H9 (cell line): Measurements from ENCODE around the gene GLS. TPM values are rescaled to one million over a fixed set of nuclear protein-coding genes. Genes with fewer than 3 reads are reported as not detected.

Experiments
- DNase-seq: peaks from one replicate; pipeline ENCODE4 v3.0.0-alpha.2; 2017
- H2AFZ ChIP-seq: one replicate; pipeline ENCODE4 v1.6.1; 2013; ENCODE audit warnings: mild to moderate bottlenecking, low read length, control low read depth, moderate library complexity
- H2AK5ac ChIP-seq: 2 replicates; pipeline ENCODE4 v1.6.1; 2013; ENCODE audit warnings: low read length, control low read depth, mixed read lengths; ENCODE audit not compliant: insufficient read length
- H2BK120ac ChIP-seq: one replicate; pipeline ENCODE4 v1.6.1; 2013; ENCODE audit warnings: low read depth, mild to moderate bottlenecking, low read length, control low read depth, inconsistent platforms; ENCODE audit not compliant: poor library complexity, severe bottlenecking
- H2BK12ac ChIP-seq: 2 replicates; pipeline ENCODE4 v1.6.1; 2013; ENCODE audit warnings: low read length, control low read depth, mixed read lengths, low read depth; ENCODE audit not compliant: insufficient read length
- H2BK15ac ChIP-seq: 2 replicates; pipeline ENCODE4 v1.6.1; 2013; ENCODE audit warnings: low read depth, low read length, control low read depth
- H2BK20ac ChIP-seq: one replicate; pipeline ENCODE4 v1.6.1; 2013; ENCODE audit warnings: low read depth, mild to moderate bottlenecking, low read length, control low read depth, inconsistent platforms; ENCODE audit not compliant: poor library complexity, severe bottlenecking
- H2BK5ac ChIP-seq: 2 replicates; pipeline ENCODE4 v1.6.1; 2013; ENCODE audit warnings: low read length, control low read depth, mixed read lengths; ENCODE audit not compliant: insufficient read length
- H3K14ac ChIP-seq: 2 replicates; pipeline ENCODE4 v1.6.1; 2013; ENCODE audit warnings: low read length, control low read depth; ENCODE audit not compliant: insufficient read depth
- H3K18ac ChIP-seq: 2 replicates; pipeline ENCODE4 v1.6.1; 2013; ENCODE audit warnings: low read depth, mild to moderate bottlenecking, mixed read lengths, low read length, control low read depth; ENCODE audit not compliant: insufficient read length
- H3K23ac ChIP-seq: 2 replicates; pipeline ENCODE4 v1.6.1; 2013; ENCODE audit warnings: low read length, control low read depth, mixed read lengths, low read depth; ENCODE audit not compliant: insufficient read length
- H3K23me2 ChIP-seq: 2 replicates; pipeline ENCODE4 v1.6.1; 2013; ENCODE audit warnings: low read depth, mild to moderate bottlenecking, mixed read lengths, low read length, control low read depth; ENCODE audit not compliant: insufficient read length, poor library complexity, severe bottlenecking
- H3K27ac ChIP-seq: 2 replicates; pipeline ENCODE4 v1.5.1; 2013; ENCODE audit warnings: low read length, control low read depth, mixed read lengths, low read depth; ENCODE audit not compliant: insufficient read length
- H3K27me3 ChIP-seq: 2 replicates; pipeline ENCODE4 v1.6.1; 2013; ENCODE audit warnings: low read length, control low read depth, inconsistent platforms; ENCODE audit not compliant: insufficient read depth
- H3K4ac ChIP-seq: 2 replicates; pipeline ENCODE4 v1.6.1; 2013; ENCODE audit warnings: low read depth, mild to moderate bottlenecking, control low read depth, inconsistent platforms, low read length, moderate library complexity
- H3K4me1 ChIP-seq: 2 replicates; pipeline ENCODE4 v1.6.1; 2013; ENCODE audit warnings: low read length, control low read depth, inconsistent platforms; ENCODE audit not compliant: insufficient read depth
- H3K4me2 ChIP-seq: 2 replicates; pipeline ENCODE4 v1.6.1; 2013; ENCODE audit warnings: low read length, control low read depth, mixed read lengths; ENCODE audit not compliant: insufficient read length, insufficient read depth
- H3K56ac ChIP-seq: 2 replicates; pipeline ENCODE4 v1.6.1; 2013; ENCODE audit warnings: low read depth, mild to moderate bottlenecking, mixed read lengths, low read length, control low read depth; ENCODE audit not compliant: insufficient read length
- H3K79me1 ChIP-seq: 2 replicates; pipeline ENCODE4 v1.6.1; 2013; ENCODE audit warnings: low read depth, mild to moderate bottlenecking, moderate library complexity, low read length, control low read depth, inconsistent platforms; ENCODE audit not compliant: insufficient read depth, poor library complexity, severe bottlenecking
- H3K79me2 ChIP-seq: 2 replicates; pipeline ENCODE4 v1.6.1; 2013; ENCODE audit warnings: low read length, control low read depth, inconsistent platforms; ENCODE audit not compliant: insufficient read depth
- H3K9ac ChIP-seq: 2 replicates; pipeline ENCODE4 v1.6.1; 2013; ENCODE audit warnings: low read length, control low read depth, mixed read lengths; ENCODE audit not compliant: insufficient read length; ENCODE audit errors: extremely low read depth
- H3K9me3 ChIP-seq: one replicate; pipeline ENCODE4 v1.6.1; 2013; ENCODE audit warnings: low read depth, low read length, inconsistent platforms; ENCODE audit not compliant: control insufficient read depth
- H3T11ph ChIP-seq: one replicate; pipeline ENCODE4 v1.6.1; 2013; ENCODE audit warnings: mild to moderate bottlenecking, low read length, control low read depth, inconsistent platforms
- H4K20me1 ChIP-seq: one replicate; pipeline ENCODE4 v1.6.1; 2013; ENCODE audit not compliant: control insufficient read depth, insufficient read length, insufficient read depth
- H4K5ac ChIP-seq: 2 replicates; pipeline ENCODE4 v1.6.1; 2013; ENCODE audit warnings: low read depth, mild to moderate bottlenecking, mixed read lengths, low read length, control low read depth; ENCODE audit not compliant: insufficient read length
- H4K8ac ChIP-seq: replicated peaks from 2 replicates; pipeline ENCODE4 v1.6.1; 2013; ENCODE audit warnings: low read length, control low read depth, mixed read lengths, low read depth; ENCODE audit not compliant: insufficient read length
- H4K91ac ChIP-seq: 2 replicates; pipeline ENCODE4 v1.6.1; 2013; ENCODE audit warnings: low read depth, mild to moderate bottlenecking, moderate library complexity, mixed read lengths, low read length, control low read depth; ENCODE audit not compliant: insufficient read length
- H3K27ac Mint-ChIP-seq, 3 experiments: 2 replicates in 2 of 3; 3 replicates in 1 of 3; pipeline ENCODE4 v1.8.0; 2020 to 2021; ENCODE audit warnings: mixed read lengths in 3 of 3, mild to moderate bottlenecking in 1 of 3, moderate library complexity in 1 of 3
- H3K27me3 Mint-ChIP-seq: 2 replicates; pipeline ENCODE4 v1.8.0; 2021; ENCODE audit warnings: low read depth, mild to moderate bottlenecking, moderate library complexity, mixed read lengths
- H3K36me3 Mint-ChIP-seq, 3 experiments: 2 replicates in 2 of 3; 3 replicates in 1 of 3; pipeline ENCODE4 v1.8.0; 2020 to 2021; ENCODE audit warnings: low read depth in 3 of 3, mixed read lengths in 3 of 3; ENCODE audit not compliant: insufficient read depth in 1 of 3
- H3K4me1 Mint-ChIP-seq, 2 experiments: 2 replicates each; pipeline ENCODE4 v1.8.0; 2020; ENCODE audit warnings: mixed read lengths in 2 of 2
- H3K4me3 Mint-ChIP-seq, 2 experiments: 2 replicates in 1 of 2; 3 replicates in 1 of 2; pipeline ENCODE4 v1.8.0; 2020 to 2021; ENCODE audit warnings: mild to moderate bottlenecking in 2 of 2, mixed read lengths in 2 of 2, moderate library complexity in 1 of 2
- H3K9me3 Mint-ChIP-seq, 2 experiments: 2 replicates in 1 of 2; 3 replicates in 1 of 2; pipeline ENCODE4 v1.8.0; 2020; ENCODE audit warnings: mild to moderate bottlenecking in 2 of 2, mixed read lengths in 2 of 2, moderate library complexity in 1 of 2
- WGBS: extraction: QIAGEN DNeasy Blood & Tissue Kit; methylation state at CpG from one replicate; pipeline ENCODE4 v1.1.7; 2013; ENCODE audit warnings: missing lambda C conversion rate, low lambda C conversion rate, mixed read lengths; ENCODE audit not compliant: insufficient read length; ENCODE audit errors: extremely low coverage; 5-methylcytosine and 5-hydroxymethylcytosine counted together
- total RNA-seq: library from RNA; stranded (reverse); gene quantifications from 2 replicates; pipeline ENCODE4 v1.2.1, GENCODE V29; 2021
- TF ChIP-seq, protein P1 (sequence below): fragments of 200-600 bp; sonication (generic); conservative IDR thresholded peaks from 3 replicates; pipeline ENCODE4 v1.8.0; 2021; ENCODE audit warnings: antibody characterized with exemption, mild to moderate bottlenecking

GLS gene
- total RNA-seq, 1 experiment from 2014 or later = 69.3 TPM

DNA sequence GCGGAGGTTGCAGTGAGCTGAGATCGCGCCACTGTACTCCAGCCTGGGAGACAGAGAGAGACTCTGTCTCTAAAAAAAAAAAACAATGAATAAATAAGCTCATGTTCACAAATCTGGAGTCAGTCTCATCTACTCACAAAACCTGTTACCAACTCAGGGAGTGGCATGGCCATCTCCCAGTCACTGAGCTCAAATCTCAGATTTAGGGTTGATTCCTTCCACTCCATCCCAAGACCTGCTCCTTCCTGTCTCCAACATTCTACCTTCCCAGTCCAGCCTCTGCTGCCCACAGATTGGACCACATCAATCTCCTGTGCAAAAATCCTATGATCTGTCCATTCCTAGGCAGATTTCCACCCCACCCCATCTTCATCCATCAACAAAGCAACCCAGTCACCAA lies 131.7 kb downstream of the GLS start:
- Histone ChIP-seq H3K9ac (no peak overlapping the region), H4K5ac (no peak overlapping the region)
- no peak overlapping the region for H3K27ac Mint-ChIP-seq

More for the DNA sequence above, 131.7 kb downstream of the GLS start:
- H3K79me1 ChIP-seq = no peaks in the 10 kb centered on the region
- no peak overlapping the region for H4K8ac ChIP-seq
- H3K27me3 ChIP-seq = peaks cover 3% of the 10 kb centered on the region; the same call in 1 of the 2 replicates
- H4K91ac ChIP-seq = no peak overlapping the region
- peaks cover 0 to 4% of the 10 kb centered on the region in 2 experiments; a peak in 1 of 5 replicates for H3K9me3 Mint-ChIP-seq
- H2BK15ac ChIP-seq = no peak overlapping the region
- H2BK5ac ChIP-seq = no peak overlapping the region
- H3T11ph ChIP-seq = no peak overlapping the region
- no peak overlapping the region for H2BK120ac ChIP-seq
- no peak overlapping the region for H3K4me3 Mint-ChIP-seq
- peaks cover 3 to 28% (median 18%) of the 10 kb centered on the region in 3 experiments; a peak in 5 of 7 replicates for H3K36me3 Mint-ChIP-seq
- no peak for DNase-seq
- H2BK12ac ChIP-seq = no peak overlapping the region
- no peak overlapping the region for H3K27ac ChIP-seq
- H2AFZ ChIP-seq = no peak overlapping the region
- H3K4me1 ChIP-seq = 0 out of 2 replicates have a peak, but pooled peaks cover 2% of the 10 kb centered on the region
- H3K23me2 ChIP-seq = peaks cover 7% of the 10 kb centered on the region
- H2BK20ac ChIP-seq = no peak overlapping the region
- no peaks in the 10 kb centered on the region for H4K20me1 ChIP-seq
- H3K14ac ChIP-seq = no peak overlapping the region
- WGBS = no CpG with 5 or more reads among the region's 3 CpGs
- H3K9me3 ChIP-seq = no peaks in the 10 kb centered on the region
- no peak overlapping the region for H3K4me2 ChIP-seq
- no peak overlapping the region for H3K56ac ChIP-seq
- no peak overlapping the region for H3K4ac ChIP-seq
- no peaks in the 10 kb centered on the region; the same call in 1 of the 2 replicates for H3K27me3 Mint-ChIP-seq
- no peak overlapping the region for H3K18ac ChIP-seq
- H3K4me1 Mint-ChIP-seq = no peaks in the 10 kb centered on the region
- H2AK5ac ChIP-seq = no peak overlapping the region
- no peak overlapping the region for H3K23ac ChIP-seq
- peaks cover 2% of the 10 kb centered on the region; the same call in 1 of the 2 replicates for H3K79me2 ChIP-seq
- TF ChIP-seq, protein P1, sequence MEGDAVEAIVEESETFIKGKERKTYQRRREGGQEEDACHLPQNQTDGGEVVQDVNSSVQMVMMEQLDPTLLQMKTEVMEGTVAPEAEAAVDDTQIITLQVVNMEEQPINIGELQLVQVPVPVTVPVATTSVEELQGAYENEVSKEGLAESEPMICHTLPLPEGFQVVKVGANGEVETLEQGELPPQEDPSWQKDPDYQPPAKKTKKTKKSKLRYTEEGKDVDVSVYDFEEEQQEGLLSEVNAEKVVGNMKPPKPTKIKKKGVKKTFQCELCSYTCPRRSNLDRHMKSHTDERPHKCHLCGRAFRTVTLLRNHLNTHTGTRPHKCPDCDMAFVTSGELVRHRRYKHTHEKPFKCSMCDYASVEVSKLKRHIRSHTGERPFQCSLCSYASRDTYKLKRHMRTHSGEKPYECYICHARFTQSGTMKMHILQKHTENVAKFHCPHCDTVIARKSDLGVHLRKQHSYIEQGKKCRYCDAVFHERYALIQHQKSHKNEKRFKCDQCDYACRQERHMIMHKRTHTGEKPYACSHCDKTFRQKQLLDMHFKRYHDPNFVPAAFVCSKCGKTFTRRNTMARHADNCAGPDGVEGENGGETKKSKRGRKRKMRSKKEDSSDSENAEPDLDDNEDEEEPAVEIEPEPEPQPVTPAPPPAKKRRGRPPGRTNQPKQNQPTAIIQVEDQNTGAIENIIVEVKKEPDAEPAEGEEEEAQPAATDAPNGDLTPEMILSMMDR = no peak
